HEK293 (cell line): ENCODE measurements around the gene SURF4.

Experiments
- CTCF ChIA-PET: fragments of 350-600 bp; formaldehyde crosslinking; extraction: SDS; loops from one replicate; lab custom pipeline; 2021; ENCODE audit warnings: antibody characterized with exemption; lab: Yijun Ruan, JAX
- POLR2A ChIA-PET: fragments of 300-600 bp; formaldehyde crosslinking; extraction: SDS; loops from one replicate; lab custom pipeline; 2020; ENCODE audit warnings: antibody characterized with exemption, inconsistent platforms; lab: Yijun Ruan, JAX
- H3K27ac ChIP-seq: fragments of 200-500 bp; sonication (Bioruptor generic); 2 replicates; pipeline ENCODE4 v1.5.1; 2014; ENCODE audit warnings: low read depth, low read length, control low read depth, inconsistent platforms; ENCODE audit errors: extremely low read depth
- H3K36me3 ChIP-seq, 2 experiments: fragments of 200-500 bp in 1 of 2; sonication (Bioruptor generic) in 1 of 2; 1 replicate in 1 of 2; 2 replicates in 1 of 2; pipeline ENCODE4 v1.5.1; 2014 to 2017; ENCODE audit warnings: inconsistent platforms in 2 of 2, low read length in 2 of 2; ENCODE audit not compliant: control insufficient read depth in 2 of 2, insufficient read depth in 1 of 2
- H3K4me1 ChIP-seq: fragments of 200-500 bp; sonication (Bioruptor generic); 2 replicates; pipeline ENCODE4 v1.5.1; 2014; ENCODE audit warnings: mild to moderate bottlenecking, low read length, inconsistent platforms; ENCODE audit not compliant: control insufficient read depth, insufficient read depth
- H3K4me3 ChIP-seq: 2 replicates; pipeline ENCODE4 v1.5.1; 2011; ENCODE audit warnings: low read depth, mild to moderate bottlenecking, control low read depth, low read length, moderate library complexity
- H3K9me3 ChIP-seq: fragments of 200-500 bp; sonication (Bioruptor generic); 2 replicates; pipeline ENCODE4 v1.5.1; 2014; ENCODE audit warnings: low read depth, low read length, inconsistent platforms; ENCODE audit not compliant: control insufficient read depth, insufficient read depth
- GLI4 ChIP-seq: fragments of 450-650 bp; formaldehyde crosslinking; IDR thresholded peaks from 2 replicates; pipeline ENCODE4 v1.5.1; 2016; ENCODE audit warnings: missing biosample characterization, missing genetic modification characterization
- GLIS1 ChIP-seq: fragments of 450-650 bp; formaldehyde crosslinking; IDR thresholded peaks from 2 replicates; pipeline ENCODE4 v1.5.1; 2016; ENCODE audit warnings: missing biosample characterization, missing genetic modification characterization
- HOXC10 ChIP-seq: sonication (generic); formaldehyde crosslinking; IDR thresholded peaks from 2 replicates; pipeline ENCODE4 v1.8.1; 2023; ENCODE audit warnings: mild to moderate bottlenecking, missing genetic modification reagents
- PRDM6 ChIP-seq: fragments of 450-650 bp; formaldehyde crosslinking; IDR thresholded peaks from 2 replicates; pipeline ENCODE4 v1.5.1; 2017; ENCODE audit warnings: missing biosample characterization, missing genetic modification characterization
- RBAK ChIP-seq: fragments of 450-650 bp; formaldehyde crosslinking; IDR thresholded peaks from 2 replicates; pipeline ENCODE4 v1.5.1; 2016; ENCODE audit warnings: missing biosample characterization, missing genetic modification characterization
- SP3 ChIP-seq: fragments of 450-650 bp; formaldehyde crosslinking; IDR thresholded peaks from 2 replicates; pipeline ENCODE4 v1.5.1; 2016; ENCODE audit warnings: missing biosample characterization, missing genetic modification characterization
- YY1 ChIP-seq: fragments of 450-650 bp; formaldehyde crosslinking; IDR thresholded peaks from 2 replicates; pipeline ENCODE4 v1.5.1; 2018; ENCODE audit warnings: missing biosample characterization, missing genetic modification characterization
- ZBTB11 ChIP-seq: fragments of 450-650 bp; formaldehyde crosslinking; conservative IDR thresholded peaks from 2 replicates; pipeline ENCODE4 v1.5.1; 2016; ENCODE audit warnings: low read depth, missing biosample characterization, missing genetic modification characterization
- ZBTB26 ChIP-seq: fragments of 450-650 bp; formaldehyde crosslinking; optimal IDR thresholded peaks from 2 replicates; pipeline ENCODE3; 2016; ENCODE audit warnings: missing biosample characterization, mild to moderate bottlenecking, missing genetic modification characterization
- ZBTB7A ChIP-seq: fragments of 450-650 bp; formaldehyde crosslinking; IDR thresholded peaks from 2 replicates; pipeline ENCODE4 v1.5.1; 2016; ENCODE audit warnings: low read depth, missing biosample characterization, missing genetic modification characterization
- ZFP41 ChIP-seq: fragments of 450-650 bp; formaldehyde crosslinking; IDR thresholded peaks from 2 replicates; pipeline ENCODE4 v1.5.1; 2016; ENCODE audit warnings: missing biosample characterization, missing genetic modification characterization, borderline replicate concordance
- ZNF19 ChIP-seq: fragments of 450-650 bp; formaldehyde crosslinking; IDR thresholded peaks from 2 replicates; pipeline ENCODE4; 2016; ENCODE audit warnings: missing biosample characterization, missing genetic modification characterization, low read depth
- ZNF223 ChIP-seq: fragments of 450-650 bp; formaldehyde crosslinking; IDR thresholded peaks from 2 replicates; pipeline ENCODE4 v1.5.1; 2016; ENCODE audit warnings: missing biosample characterization, missing genetic modification characterization
- ZNF248 ChIP-seq: fragments of 450-650 bp; formaldehyde crosslinking; IDR thresholded peaks from 2 replicates; pipeline ENCODE4 v1.5.1; 2017; ENCODE audit warnings: missing biosample characterization, missing genetic modification characterization
- ZNF302 ChIP-seq: fragments of 450-650 bp; formaldehyde crosslinking; IDR thresholded peaks from 2 replicates; pipeline ENCODE4 v1.5.1; 2016; ENCODE audit warnings: missing biosample characterization, missing genetic modification characterization, low read depth
- ZNF391 ChIP-seq: fragments of 450-650 bp; formaldehyde crosslinking; IDR thresholded peaks from 2 replicates; pipeline ENCODE4 v1.5.1; 2016; ENCODE audit warnings: low read depth, missing biosample characterization, missing genetic modification characterization, borderline replicate concordance
- ZNF404 ChIP-seq: fragments of 450-650 bp; formaldehyde crosslinking; IDR thresholded peaks from 2 replicates; pipeline ENCODE4 v1.5.1; 2017; ENCODE audit warnings: missing biosample characterization, missing genetic modification characterization
- ZNF416 ChIP-seq: fragments of 450-650 bp; formaldehyde crosslinking; IDR thresholded peaks from 2 replicates; pipeline ENCODE4 v1.5.1; 2016; ENCODE audit warnings: missing biosample characterization, missing genetic modification characterization
- ZNF433 ChIP-seq: fragments of 450-650 bp; formaldehyde crosslinking; IDR thresholded peaks from 2 replicates; pipeline ENCODE4 v1.5.1; 2016; ENCODE audit warnings: missing biosample characterization, missing genetic modification characterization, low read depth
- ZNF513 ChIP-seq: fragments of 450-650 bp; IDR thresholded peaks from 2 replicates; pipeline ENCODE4 v1.5.1; 2018; ENCODE audit warnings: missing biosample characterization, missing genetic modification characterization
- ZNF621 ChIP-seq: fragments of 450-650 bp; formaldehyde crosslinking; IDR thresholded peaks from 2 replicates; pipeline ENCODE4 v1.5.1; 2017; ENCODE audit warnings: missing biosample characterization, missing genetic modification characterization
- ZNF658 ChIP-seq: fragments of 450-650 bp; formaldehyde crosslinking; IDR thresholded peaks from 2 replicates; pipeline ENCODE4; 2016; ENCODE audit warnings: missing biosample characterization, missing genetic modification characterization
- ZNF776 ChIP-seq: fragments of 450-650 bp; formaldehyde crosslinking; IDR thresholded peaks from 2 replicates; pipeline ENCODE4 v1.5.0; 2017; ENCODE audit warnings: missing biosample characterization, missing genetic modification characterization, borderline replicate concordance
- ZNF777 ChIP-seq: fragments of 450-650 bp; formaldehyde crosslinking; IDR thresholded peaks from 2 replicates; pipeline ENCODE4 v1.5.1; 2017; ENCODE audit warnings: missing biosample characterization, missing genetic modification characterization, borderline replicate concordance

SURF4 gene

GRCh38 chr9:133347515-133347984, 28.3 kb downstream of the SURF4 start (continued):
- TF ChIP-seq YY1 (tag by site-specific recombination) (no peak), ZFP41 (tag by site-specific recombination) (no peak), ZNF416 (no peak), ZNF404 (tag by site-specific recombination) (no peak), ZNF19 (tag by site-specific recombination) (no peak), ZBTB7A (tag by site-specific recombination) (0 out of 2 replicates have a peak, but pooled peaks have one; percentile 11), ZNF433 (tag by site-specific recombination) (no peak), HOXC10 (no peak)

- CTCF ChIA-PET = interaction anchor here (1.2 to 2.1 kb wide), 2 partner anchors 16 to 57 kb away, joined by 5 to 12 read pairs; no protein-coding TSS in a partner anchor
- peak overlapping the region; percentile 91 for H3K4me3 ChIP-seq
- H3K36me3 ChIP-seq = peaks cover 9 to 82% of the 10 kb centered on the region in 2 experiments
- H3K4me1 ChIP-seq = no peaks in the 10 kb centered on the region
- POLR2A ChIA-PET = interaction anchor here (0.6 to 6.0 kb wide), 6 partner anchors 11 to 316 kb away, joined by 3 to 89 read pairs (median 4); partner anchors contain the start of genes CACFD1, GTF3C5, SURF1 and SURF2
- TF ChIP-seq ZNF658 (tag by site-specific recombination) (no peak), ZNF513 (tag by site-specific recombination) (peak; percentile 37; the same call in 1 of the 2 replicates)
- H3K27ac ChIP-seq = no peak overlapping the region; the same call in 1 of the 2 replicates
- H3K9me3 ChIP-seq = no peaks in the 10 kb centered on the region
These were observed 29.7 kb downstream of the SURF4 start for GRCh38 chr9:133346021-133346785.

GRCh38 chr9:133345596-133345995, 30.3 kb downstream of the SURF4 start:
- no peaks in the 10 kb centered on the region for H3K4me1 ChIP-seq
- no peak overlapping the region for H3K27ac ChIP-seq
- H3K4me3 ChIP-seq = no peak overlapping the region
- TF ChIP-seq ZBTB26 (tag by site-specific recombination) (no peak), ZNF776 (tag by site-specific recombination) (no peak), ZNF302 (tag by site-specific recombination) (no peak), ZNF391 (tag by site-specific recombination) (no peak), ZNF621 (no peak), ZNF248 (tag by site-specific recombination) (no peak), ZBTB11 (no peak), ZFP41 (tag by site-specific recombination) (no peak), ZNF223 (tag by site-specific recombination) (no peak), RBAK (tag by site-specific recombination) (no peak), PRDM6 (no peak), GLIS1 (tag by site-specific recombination) (no peak), SP3 (tag by site-specific recombination) (no peak), ZNF777 (tag by site-specific recombination) (no peak), GLI4 (tag by site-specific recombination) (no peak)
- CTCF ChIA-PET = interaction anchor here (2.1 kb wide), 1 partner anchor 58 kb away, joined by 12 read pairs; no protein-coding TSS in a partner anchor
- no peaks in the 10 kb centered on the region for H3K9me3 ChIP-seq
- POLR2A ChIA-PET = interaction anchor here (1.2 to 6.0 kb wide), 3 partner anchors 12 to 114 kb away, joined by 3 to 89 read pairs (median 6); partner anchors contain the start of genes CACFD1, SURF1 and SURF2
- peaks cover 4 to 82% of the 10 kb centered on the region in 2 experiments; a peak in 2 of 3 replicates for H3K36me3 ChIP-seq
